Fibroblast of the conjunctiva (primary cell): ENCODE measurements around the gene CYP3A4.
"Not testable (repeated sequence)": the region's sequence is repeated elsewhere in the genome, so short reads cannot be mapped to it uniquely, and the experiment has no call there.

Source experiments
- DNase-seq: peaks from one replicate; pipeline ENCODE4 v3.0.0-alpha.2; 2010; ENCODE audit warnings: low read depth

The CYP3A4 gene

DNA sequence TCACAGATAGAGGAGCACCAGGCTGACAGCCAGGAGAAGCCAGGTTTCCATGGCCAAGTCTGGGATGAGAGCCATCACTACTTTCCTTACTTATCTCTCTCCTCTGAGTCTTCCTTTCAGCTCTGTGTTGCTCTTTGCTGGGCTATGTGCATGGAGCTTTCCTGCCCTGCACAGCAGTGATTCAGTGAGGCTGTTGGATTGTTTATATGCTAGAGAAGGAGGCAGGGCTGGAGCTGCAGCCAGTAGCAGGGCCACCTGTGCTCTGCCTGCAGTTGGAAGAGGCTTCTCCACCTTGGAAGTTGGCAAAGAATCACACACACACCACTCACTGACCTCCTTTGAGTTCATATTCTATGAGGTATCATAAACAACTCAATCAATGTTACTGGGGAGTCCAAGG is at the start of gene CYP3A4:
Gene CYP3A4, minus strand, starts transcription at position 178 of the 400 bp plus-strand sequence. Its CDS starts 103 bp downstream, at position 75.
- no peak for DNase-seq

DNA sequence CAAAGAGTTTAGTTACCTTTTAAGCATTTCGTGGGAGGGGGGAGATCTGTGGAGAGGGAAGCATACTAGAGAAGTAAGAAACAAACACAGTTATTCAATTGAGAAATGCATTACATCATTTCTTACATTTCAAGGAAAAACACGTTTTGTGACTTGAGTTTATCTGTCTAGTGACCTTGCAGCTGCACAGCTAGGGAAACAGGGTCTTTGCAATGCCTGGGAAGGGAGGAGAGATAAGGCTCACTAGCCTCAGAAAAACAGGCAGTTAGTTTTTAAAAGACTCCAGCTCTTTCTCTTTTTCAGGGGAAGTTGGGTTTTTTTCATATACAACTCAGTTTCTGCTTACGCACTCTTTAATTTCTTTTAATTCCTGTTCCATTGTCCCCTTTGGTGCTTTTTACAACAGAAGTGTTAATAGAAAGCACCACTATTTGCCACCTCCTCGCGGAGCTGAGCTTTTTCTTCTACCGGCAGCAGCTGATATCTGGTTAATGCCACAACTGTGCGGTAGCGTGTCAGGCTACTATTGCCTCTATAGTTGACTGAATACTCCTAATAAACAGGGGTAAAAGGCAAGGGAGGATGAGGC is 49.4 kb upstream of the CYP3A4 start:
- DNase-seq: no peak

DNA sequence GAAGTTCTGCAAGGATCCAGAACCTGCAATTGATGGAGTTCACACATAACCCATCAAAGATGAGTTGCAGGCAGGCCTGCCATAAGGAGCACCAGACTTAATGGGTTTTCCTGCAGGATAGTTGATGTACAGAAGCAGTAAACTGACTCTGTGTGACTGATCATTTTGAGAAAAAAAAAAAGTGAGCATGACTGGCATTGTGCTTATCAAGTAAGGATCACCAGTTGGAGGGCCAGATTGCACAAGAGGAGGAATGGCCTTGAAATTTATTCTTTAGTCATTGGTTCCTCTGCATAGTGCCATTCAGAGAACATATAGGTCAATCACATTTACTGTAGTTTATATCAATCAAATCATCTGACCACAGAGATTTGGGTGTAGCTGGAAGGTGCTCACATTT is 47.6 kb upstream of the CYP3A4 start:
- no peak for DNase-seq

DNA sequence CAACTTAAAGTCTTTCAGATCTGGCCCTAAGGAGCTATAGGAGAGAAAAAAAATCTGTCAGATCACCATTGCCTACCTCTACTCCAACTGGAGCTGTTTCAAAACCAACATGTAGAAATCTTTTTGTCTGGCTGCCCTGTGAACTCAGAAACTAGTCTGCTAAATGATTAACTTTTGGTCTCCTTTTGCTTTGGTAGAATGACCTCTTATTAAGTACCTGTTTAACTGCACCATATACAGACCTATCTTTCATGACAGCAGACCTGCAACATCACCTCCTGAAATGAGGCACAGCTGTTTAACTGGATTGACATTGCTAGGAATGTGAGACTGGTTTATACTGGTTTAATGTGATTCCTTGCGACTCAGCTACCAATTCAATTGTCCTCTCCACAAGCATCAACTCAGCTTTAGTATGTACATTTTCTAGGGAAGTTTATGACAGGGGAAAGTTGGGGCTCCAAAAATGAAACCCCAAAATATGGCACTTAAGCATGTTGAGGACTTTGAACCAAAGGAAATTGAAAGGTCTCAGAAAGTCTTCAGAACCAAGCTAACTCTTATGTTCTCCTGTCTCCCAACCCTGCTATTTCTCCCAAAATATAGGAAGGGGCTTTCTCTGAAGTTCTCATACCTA is 45.7 kb upstream of the CYP3A4 start:
- DNase-seq: no peak

DNA sequence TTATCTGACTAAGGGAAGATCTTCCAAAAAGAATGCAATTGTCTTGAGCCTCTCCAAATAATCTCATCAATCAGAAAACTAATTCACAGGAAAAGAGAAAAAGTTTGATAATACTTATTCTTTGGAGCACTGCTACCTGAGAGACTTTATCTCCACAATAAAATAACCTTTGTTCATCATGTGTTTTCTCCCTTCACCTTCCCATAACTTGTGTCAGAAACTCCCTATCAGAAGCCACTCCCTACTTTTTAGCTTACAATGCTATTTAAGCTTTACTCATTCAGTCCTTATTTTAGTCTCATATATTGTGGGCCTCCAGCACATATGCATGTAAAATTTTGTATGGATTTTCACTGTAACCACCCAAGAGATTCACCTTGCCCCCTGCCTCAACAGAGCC is 44.8 kb upstream of the CYP3A4 start:
- no peak for DNase-seq

DNA sequence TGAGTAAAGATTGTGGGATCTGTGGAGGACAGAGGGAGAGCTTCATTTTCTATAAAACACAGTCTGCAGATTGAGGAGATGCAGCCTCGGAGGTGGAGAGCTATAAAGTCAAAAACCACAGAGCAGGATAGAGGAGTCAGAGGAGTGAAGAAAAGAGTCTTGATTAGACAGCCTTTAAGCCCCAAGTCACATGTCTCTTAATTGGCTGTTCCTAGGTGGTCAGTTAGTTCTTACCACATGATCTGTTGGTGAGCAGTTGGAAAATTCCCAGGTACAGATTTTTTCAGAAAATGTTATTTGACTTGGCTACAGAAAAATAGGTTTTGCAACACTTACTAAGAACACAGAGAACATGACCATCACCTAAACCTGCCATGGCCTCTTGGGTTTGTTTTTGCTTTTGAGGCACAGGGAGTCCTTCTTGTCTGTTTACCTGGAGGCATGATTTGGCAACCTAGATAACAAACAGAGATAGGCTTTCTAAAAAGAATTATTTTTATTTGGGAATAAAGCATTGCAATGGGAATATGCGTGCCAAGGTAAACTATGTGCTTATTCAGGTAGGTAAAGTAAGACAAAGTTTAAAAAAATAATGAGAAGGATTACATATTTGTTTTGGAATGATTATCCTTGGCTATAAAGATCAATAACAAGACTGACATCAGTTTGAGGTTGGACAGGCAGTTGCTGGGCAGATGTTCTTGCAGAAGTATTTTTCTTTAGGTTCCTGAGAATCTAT is 43.2 kb upstream of the CYP3A4 start:
- DNase-seq: no peak

DNA sequence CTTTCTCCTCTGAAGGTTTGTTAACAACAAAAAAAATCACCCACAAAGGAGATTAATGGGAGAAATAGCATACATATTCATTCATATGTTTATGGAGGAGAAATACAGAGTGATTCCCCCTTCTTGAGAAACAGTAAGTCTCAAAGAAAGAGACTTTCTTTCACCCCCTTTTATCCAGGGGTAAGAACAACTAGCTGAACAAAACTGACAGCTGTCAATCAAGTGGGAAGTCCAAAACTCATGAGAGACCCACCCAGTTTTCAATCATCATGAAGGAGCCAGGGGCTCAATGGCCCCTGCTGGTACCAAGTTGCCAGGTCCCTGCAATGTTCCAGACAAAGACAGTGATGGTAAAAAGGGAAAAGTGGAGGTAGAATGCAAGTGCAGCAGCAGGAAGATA is 41.9 kb upstream of the CYP3A4 start:
- DNase-seq: no peak

DNA sequence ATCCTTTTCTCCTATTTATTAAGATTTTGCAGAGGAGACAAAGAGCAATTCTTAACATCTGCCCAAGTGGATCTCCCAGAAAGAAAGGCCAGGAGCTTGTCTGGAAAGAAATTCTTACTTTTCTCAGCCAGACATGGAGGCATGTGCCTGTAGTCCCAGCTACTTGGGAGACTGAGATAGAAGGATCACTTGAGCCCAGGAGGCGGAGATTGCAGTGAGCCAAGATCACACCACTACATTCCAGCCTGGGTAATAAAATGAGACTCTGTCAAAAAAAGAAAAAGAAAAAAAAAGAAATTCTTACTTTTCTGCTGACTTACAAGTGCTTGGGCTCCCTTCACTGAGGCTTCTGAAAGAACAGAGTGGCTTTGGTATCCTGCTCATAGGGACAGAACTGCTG is 41.5 kb upstream of the CYP3A4 start:
- no peak for DNase-seq

DNA sequence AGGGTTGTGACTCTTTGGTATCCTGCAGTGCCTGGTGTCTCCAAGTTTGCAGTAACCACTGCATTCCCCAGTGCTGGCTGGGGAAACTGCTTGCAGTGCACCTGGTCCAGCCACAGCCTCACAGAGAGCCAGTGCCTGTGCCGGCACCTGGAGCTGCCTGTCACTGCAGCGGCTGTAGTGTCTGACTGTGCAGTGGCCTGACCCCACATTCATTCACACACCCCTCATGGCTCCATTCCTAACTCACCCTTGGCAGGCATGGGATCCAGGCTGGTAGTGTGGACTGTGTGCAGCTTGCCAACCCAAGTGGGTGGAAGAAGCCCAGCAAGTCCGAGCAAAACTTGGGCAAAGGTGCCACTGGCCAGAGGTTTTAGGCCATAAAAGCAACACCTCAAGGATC is 40.1 kb upstream of the CYP3A4 start:
- DNase-seq: no peak

DNA sequence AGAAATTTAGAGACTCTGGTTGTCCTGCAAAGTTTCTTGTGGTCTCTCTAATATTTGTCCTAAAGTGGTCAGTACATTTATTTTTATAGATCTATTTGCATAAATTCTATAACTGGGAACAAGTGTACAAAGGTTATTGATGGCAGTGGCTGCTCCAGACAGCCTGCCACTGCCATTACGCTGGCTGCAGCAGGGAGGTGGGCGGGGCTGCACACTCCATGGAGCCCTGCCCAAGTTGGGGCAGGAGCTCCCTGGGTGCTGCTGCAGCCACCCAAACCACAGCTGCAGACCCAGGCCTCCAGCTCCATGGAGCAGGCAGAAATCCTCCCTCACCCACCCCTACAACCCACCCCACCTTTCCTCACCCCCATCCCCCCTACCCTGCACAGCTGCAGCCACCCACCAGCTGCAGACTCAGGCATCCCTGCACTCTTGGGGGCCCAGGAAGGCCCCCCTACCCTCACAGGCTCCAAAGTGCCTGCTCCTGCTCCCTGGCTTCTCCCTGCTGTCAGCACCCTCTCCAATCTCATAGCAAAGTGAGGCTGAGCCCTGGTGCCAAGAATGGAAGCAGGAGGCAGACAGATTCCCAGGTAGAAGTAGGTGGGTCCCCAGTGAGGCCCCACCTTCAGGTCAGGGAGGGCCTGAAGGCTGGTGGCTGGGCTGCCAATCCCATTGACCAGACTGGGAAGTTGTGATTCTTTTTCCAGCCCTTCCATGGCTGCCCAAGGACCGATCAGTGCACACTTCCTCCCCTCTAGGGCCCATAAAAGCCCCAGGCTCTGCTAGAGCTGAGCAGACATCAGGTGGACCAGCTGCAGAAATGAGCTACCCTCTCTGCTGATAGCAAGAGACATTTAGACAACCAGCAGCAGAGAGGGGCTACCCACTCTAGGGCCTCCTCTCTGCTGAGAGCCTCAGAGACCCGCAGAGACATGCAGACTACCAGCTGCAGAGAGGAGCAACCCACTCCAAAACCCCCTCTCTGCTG is 39.0 kb upstream of the CYP3A4 start:
- no peak for DNase-seq

DNA sequence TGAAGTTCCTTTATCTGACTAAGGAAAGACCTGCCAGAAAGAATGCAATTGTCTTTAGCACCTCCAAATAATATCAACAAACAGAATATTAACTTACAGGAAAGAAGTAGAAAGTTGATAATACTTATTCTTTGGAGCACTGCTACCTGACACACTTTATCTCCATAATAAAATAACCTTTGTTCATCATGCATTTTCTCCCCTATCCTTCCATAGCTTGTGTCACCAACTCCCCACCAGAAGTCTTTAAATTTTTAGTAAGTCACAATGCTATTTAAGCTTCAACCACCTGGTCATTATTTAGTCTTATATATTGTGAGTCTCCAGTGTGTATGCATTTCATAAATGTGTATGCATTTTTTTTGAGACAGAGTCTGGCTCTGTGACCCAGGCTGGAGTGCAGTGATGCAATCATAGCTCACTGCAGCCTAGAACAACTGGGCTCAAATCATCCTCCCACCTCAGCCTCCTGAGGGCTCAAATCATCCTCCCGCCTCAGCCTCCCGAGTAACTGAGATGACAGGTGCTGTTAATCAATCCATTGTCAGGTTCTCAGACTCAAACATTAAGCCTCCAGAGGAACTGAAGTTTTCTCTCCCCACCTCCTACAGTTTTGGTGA is 36.5 kb upstream of the CYP3A4 start:
- DNase-seq: no peak

DNA sequence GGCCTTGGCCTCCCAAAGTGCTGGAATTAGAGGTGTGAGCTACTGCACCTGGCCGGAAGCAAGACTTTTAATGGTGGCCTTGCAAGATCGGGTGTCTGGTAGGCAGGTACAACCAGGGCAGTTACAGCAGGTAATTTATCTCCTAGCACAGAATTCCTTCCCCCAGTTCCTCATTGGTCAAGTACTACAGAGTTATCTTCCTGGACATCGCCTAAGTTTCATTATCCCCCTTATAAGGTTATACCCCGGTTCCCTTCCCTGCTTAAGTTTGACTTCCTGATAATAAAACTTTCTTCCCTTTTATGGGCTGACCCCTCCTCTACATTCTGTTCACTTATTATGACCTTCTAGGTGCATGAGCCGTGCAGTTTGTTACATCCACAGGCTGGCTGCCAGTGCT is 24.8 kb upstream of the CYP3A4 start:
- DNase-seq: no peak

DNA sequence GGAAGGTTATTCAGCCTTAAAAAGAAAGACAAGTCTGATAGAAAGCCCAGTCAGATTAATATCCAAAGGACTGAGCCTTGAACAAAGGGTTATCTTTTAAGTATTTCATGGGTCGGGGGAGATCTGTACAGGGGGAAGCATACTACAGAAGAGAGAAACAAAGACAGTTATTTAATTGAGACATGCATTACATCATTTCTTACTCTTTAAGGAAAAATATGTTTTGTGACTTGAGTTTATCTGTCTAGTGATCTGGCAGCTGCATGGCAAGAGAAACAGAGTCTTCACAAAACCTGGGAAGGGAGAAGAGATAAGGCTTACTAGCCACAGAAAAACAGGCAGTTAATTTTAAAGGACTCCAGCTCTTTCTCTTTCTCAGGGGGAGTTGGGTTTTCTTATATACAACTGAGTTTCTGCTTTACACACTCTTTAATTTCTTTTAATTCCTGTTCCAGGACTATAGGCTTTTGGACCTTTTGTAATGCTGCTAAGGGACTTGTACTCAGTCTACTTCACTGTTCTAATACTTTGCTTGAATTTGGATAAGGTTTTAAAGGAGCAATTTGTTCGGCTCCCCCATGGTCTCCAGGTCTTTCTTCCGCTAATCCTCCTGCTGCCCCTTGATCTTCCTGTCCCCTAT is 23.0 kb upstream of the CYP3A4 start:
- DNase-seq: no peak

DNA sequence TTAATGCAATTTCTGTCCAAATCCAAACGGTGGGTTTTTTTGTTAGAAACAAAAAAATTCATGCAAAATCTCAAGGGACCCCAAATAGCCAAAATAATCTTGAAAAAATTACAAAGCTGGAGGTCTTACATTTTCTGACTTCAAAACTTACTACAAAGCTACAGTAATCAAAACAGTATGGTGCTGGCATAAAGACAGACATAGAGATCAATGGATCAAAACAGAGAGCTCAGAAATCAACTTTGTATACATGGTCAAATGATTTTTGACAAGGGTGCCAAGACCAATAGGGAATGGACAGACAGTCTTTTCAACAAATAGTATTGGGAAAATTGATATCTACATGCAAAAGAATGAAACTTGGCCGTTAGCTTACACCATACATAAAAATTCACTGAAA is 21.7 kb upstream of the CYP3A4 start:
- no peak for DNase-seq

DNA sequence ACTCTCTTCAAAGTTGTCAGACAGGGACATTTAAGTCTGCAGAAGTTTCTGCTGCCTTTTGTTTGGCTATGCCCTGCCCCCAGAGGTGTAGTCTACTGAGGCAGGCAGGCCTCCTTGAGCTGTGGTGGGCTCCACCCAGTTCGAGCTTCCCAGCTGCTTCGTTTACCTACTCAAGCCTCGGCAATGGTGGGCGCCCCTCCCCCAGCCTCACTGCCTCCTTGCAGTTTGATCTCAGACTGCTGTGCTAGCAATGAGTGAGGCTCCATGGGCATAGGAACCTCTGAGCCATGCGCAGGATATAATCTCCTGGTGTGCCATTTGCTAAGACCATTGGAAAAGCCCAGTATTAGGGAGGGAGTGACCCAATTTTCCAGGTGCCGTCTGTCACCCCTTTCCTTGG is 19.1 kb upstream of the CYP3A4 start:
- not testable (repeated sequence) for DNase-seq

DNA sequence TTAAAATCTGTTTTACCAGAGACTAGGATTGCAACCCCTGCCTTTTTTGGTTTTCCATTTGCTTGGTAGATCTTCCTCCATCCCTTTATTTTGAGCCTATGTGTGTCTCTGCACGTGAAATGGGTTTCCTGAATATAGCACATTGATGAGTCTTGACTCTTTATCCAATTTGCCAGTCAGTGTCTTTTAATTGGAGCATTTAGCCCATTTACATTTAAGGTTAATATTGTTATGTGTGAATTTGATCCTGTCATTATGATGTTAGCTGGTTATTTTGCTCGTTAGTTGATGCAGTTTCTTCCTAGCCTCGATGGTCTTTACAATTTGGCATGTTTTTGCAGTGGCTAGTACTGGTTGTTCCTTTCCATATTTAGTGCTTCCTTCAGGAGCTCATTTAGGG is 17.4 kb upstream of the CYP3A4 start:
- not testable (repeated sequence) for DNase-seq

DNA sequence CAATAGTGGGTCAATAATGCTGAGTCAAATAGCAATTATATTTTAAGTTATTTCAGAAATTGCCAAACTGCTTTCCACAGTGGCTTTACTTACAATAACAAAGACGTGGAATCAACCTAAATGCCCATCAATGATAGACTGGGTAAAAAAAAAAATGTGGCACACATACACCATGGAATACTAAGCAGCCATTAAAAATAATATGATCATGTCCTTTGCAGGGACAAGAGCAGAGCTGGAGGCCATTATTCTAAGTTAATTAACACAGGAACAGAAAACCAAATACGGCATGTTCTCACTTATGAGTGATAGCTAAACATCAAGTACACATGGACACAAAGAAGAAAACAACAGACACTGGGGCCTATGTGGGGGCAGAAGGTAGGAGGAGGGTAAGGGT is 15.0 kb upstream of the CYP3A4 start:
- DNase-seq: no peak

DNA sequence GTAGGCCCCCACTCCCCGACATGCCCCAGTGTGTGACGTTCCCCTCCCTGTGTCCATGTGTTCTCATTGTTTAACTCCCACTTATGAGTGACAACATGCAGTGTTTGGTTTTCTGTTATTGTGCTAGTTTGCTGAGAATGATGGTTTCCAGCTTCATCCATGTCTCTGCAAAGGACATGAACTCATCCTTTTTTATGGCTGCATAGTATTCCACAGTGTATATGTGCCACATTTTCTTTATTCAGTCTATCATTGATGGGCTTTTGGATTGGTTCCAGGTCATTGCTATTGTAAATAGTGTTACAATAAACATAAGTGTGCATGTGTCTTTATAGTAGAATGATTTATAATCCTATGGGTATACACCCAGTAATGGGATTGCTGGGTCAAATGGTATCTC is 11.9 kb upstream of the CYP3A4 start:
- DNase-seq: not testable (repeated sequence)

DNA sequence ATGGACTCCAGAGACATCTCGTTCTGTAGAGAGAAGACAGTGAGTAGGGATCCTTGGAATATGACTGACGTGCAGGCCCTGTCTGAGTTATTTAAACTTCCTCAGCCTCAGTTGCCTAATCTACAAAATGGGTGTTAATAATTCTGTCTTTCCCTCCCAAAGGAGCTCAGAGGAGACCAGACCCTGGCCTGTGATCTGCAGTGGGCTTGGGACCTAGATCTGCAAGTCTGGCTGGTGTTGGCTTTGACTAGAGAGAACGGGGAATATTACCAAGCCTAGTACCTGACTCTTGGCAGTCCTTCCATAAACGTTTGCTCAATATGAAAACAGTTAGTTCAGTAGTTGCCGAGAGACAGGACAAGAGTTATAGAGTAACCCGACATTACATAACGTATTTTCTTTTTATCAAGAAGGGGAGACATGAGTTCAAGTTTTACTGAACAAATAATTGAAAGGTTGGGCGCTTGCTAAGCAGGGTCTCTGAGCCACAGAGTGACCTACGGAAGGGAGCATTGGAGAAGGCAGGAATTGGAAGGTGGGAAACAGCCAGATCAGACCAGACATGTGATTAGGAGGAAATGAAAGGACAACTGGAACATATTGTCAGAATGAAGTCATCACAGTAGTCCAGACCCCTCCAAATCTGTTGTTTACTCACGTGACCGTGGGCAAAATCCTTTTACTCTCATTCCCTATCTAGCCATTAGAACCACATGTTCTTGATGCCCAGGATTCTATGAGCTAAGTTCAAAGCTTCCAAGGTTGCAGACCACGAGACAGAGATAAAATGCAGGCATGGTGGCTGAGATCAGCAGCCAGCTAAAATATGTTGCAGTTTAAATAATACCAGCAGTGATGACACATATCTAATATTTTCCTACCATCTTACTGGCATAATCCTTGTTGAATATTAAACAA is 10.9 kb upstream of the CYP3A4 start:
- no peak for DNase-seq

DNA sequence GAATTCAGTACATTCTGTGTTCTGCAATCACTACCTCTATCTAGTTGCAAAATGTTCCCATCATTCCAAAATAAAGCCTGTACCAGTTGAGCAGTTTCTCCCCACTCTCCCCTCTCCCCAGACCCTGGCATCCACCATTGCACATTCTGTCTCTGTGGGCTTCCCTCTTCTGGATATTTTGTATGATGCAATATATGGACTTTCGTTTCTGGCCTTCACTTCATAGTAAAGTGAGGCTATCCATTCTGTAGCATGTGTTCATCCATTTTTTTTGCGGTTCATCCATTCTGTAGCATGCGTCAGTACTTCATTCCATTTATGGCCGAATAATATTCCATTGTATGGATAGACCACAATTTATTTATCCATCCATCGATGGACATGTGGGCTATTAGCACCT is 9.5 kb upstream of the CYP3A4 start:
- DNase-seq: no peak
